Muscle layer of colon (tissue), 2 donors: ENCODE data around the gene LRP8.

Source experiments
- H3K27ac ChIP-seq: one replicate; pipeline ENCODE4 v1.7.0; 2013; ENCODE audit warnings: low read depth, mild to moderate bottlenecking, low read length, moderate library complexity
- H3K27me3 ChIP-seq, 2 donors: one replicate each; pipeline ENCODE4 v1.7.0; 2013; ENCODE audit warnings: low read length in 2 of 2, mild to moderate bottlenecking in 2 of 2; ENCODE audit not compliant: insufficient read depth in 2 of 2, control insufficient read depth in 1 of 2
- H3K36me3 ChIP-seq: one replicate; pipeline ENCODE4 v1.7.0; 2013; ENCODE audit warnings: mild to moderate bottlenecking, low read length; ENCODE audit not compliant: insufficient read depth
- H3K4me1 ChIP-seq: one replicate; pipeline ENCODE4 v1.7.0; 2013; ENCODE audit warnings: mild to moderate bottlenecking, low read length; ENCODE audit not compliant: insufficient read depth
- H3K4me3 ChIP-seq, 2 donors: one replicate each; pipeline ENCODE4 v1.7.0; 2013; ENCODE audit warnings: low read length in 2 of 2, low read depth in 1 of 2, mild to moderate bottlenecking in 1 of 2, moderate library complexity in 1 of 2
- H3K9ac ChIP-seq: one replicate; pipeline ENCODE4 v1.7.0; 2013; ENCODE audit warnings: low read length
- H3K9me3 ChIP-seq: one replicate; pipeline ENCODE4 v1.7.0; 2013; ENCODE audit warnings: mild to moderate bottlenecking, low read length
- donor health status: abdominal sarcoma.
- donor health status: Adenocarcinoma of cecum.

The LRP8 gene

GRCh38 chr1:53316424-53316765, 11.5 kb downstream of the LRP8 start:
- H3K27ac ChIP-seq: no peak overlapping the region
- no peak overlapping the region for H3K4me3 ChIP-seq
- H3K9me3 ChIP-seq: no peaks in the 10 kb centered on the region
- no peaks in the 10 kb centered on the region for H3K27me3 ChIP-seq
- no peaks in the 10 kb centered on the region for H3K4me1 ChIP-seq
- no peaks in the 10 kb centered on the region for H3K36me3 ChIP-seq
- no peak overlapping the region for H3K9ac ChIP-seq

GRCh38 chr1:53315456-53316423, 12.1 kb downstream of the LRP8 start:
- Histone ChIP-seq H3K4me3 (no peak overlapping the region), H3K9ac (no peak overlapping the region), H3K36me3 (no peaks in the 10 kb centered on the region), H3K27me3 (no peaks in the 10 kb centered on the region), H3K9me3 (no peaks in the 10 kb centered on the region), H3K27ac (no peak overlapping the region), H3K4me1 (no peaks in the 10 kb centered on the region)

GRCh38 chr1:53315046-53315445, 12.8 kb downstream of the LRP8 start:
- Histone ChIP-seq H3K4me3 (no peak overlapping the region), H3K9ac (no peak overlapping the region), H3K27me3 (no peaks in the 10 kb centered on the region), H3K9me3 (no peaks in the 10 kb centered on the region), H3K36me3 (no peaks in the 10 kb centered on the region), H3K4me1 (no peaks in the 10 kb centered on the region), H3K27ac (no peak overlapping the region)

DNA sequence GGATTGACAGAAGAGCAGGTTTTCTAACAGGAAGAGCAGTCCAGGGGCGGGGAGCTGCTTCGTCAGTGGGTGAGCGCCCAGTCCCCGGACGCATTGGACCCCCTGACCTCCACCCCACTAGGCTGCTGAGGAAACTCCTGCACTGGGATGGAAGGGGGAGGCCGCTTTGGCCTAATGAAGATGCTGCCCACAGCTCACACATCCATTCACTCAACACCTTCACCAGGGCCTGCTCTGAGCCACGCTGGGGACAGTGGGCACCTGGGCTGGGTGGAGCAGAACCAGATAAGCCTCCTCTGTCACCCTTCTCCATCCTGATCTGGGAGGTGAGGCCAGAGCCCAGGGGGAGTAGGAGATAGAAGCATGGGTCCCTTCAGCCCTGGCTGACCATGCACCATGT, 13.3 kb downstream of the LRP8 start:
- H3K4me3 ChIP-seq: no peak overlapping the region
- H3K9me3 ChIP-seq: no peaks in the 10 kb centered on the region
- no peaks in the 10 kb centered on the region for H3K27me3 ChIP-seq
- H3K36me3 ChIP-seq: no peaks in the 10 kb centered on the region
- H3K9ac ChIP-seq: no peak overlapping the region
- H3K4me1 ChIP-seq: no peaks in the 10 kb centered on the region
- H3K27ac ChIP-seq: no peak overlapping the region

GRCh38 chr1:53314096-53314495, 13.8 kb downstream of the LRP8 start:
- Histone ChIP-seq H3K4me1 (no peaks in the 10 kb centered on the region), H3K27me3 (no peaks in the 10 kb centered on the region), H3K9ac (no peak overlapping the region), H3K4me3 (no peak overlapping the region), H3K27ac (no peak overlapping the region), H3K9me3 (no peaks in the 10 kb centered on the region), H3K36me3 (no peaks in the 10 kb centered on the region)

DNA sequence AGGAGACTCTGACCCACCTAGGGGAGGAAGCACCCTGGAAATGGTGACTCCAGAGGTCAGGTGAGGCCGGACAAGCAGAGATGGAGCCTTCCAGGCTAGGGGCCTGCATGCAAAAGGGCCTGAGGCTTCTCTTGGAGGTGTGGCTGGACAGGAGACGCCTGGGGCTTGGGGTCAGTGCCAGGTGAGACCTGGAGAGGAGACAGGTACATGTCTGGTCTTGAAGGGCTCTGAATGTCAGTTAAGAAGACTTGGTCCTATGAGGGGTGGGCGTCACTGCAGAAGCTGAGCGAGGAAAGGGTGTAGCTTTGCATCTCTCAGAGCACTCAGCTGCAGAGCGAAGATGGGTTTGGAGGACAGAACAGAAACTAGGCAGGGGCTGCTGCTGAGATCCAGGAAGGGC, 14.3 kb downstream of the LRP8 start:
- Histone ChIP-seq H3K4me3 (no peak overlapping the region), H3K9me3 (no peaks in the 10 kb centered on the region), H3K27ac (no peak overlapping the region), H3K36me3 (no peaks in the 10 kb centered on the region), H3K4me1 (no peaks in the 10 kb centered on the region), H3K27me3 (no peaks in the 10 kb centered on the region), H3K9ac (no peak overlapping the region)

DNA sequence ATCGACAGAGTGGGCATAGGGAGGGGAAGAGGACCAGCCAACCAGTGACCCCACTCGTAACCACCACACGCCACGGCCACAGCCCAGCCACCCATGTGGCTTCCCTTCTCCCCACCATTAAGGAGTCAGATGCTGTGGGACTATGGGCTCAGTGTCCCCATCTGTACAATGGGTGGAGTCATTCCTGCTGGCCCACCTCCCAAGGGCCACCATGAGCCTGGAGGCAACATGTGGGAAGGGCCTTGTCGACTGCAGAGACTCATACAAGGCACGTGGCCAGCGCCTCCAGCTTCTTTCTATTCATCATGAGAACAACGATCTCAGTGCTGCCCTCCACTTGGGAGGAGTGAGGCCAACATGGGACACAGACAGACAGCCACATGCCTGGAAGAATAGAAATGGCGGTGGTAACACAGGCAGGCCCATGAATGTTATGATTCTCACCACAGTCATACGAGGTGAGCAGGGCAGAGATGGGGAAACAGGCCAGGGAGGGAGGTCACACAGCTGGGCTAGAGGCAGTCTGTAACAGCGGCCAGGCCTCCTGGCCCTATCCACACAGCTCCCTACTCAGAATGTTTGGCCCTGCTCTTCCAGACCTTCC, 16.1 kb downstream of the LRP8 start:
- no peaks in the 10 kb centered on the region for H3K27me3 ChIP-seq
- H3K9ac ChIP-seq: no peak overlapping the region
- no peaks in the 10 kb centered on the region for H3K9me3 ChIP-seq
- H3K27ac ChIP-seq: no peak overlapping the region
- H3K4me3 ChIP-seq: no peak overlapping the region
- H3K36me3 ChIP-seq: no peaks in the 10 kb centered on the region
- H3K4me1 ChIP-seq: no peaks in the 10 kb centered on the region

GRCh38 chr1:53310847-53311681, 16.8 kb downstream of the LRP8 start:
- Histone ChIP-seq H3K4me3 (no peak overlapping the region), H3K4me1 (no peaks in the 10 kb centered on the region), H3K9ac (no peak overlapping the region), H3K27ac (no peak overlapping the region), H3K36me3 (no peaks in the 10 kb centered on the region), H3K9me3 (no peaks in the 10 kb centered on the region), H3K27me3 (no peaks in the 10 kb centered on the region)

DNA sequence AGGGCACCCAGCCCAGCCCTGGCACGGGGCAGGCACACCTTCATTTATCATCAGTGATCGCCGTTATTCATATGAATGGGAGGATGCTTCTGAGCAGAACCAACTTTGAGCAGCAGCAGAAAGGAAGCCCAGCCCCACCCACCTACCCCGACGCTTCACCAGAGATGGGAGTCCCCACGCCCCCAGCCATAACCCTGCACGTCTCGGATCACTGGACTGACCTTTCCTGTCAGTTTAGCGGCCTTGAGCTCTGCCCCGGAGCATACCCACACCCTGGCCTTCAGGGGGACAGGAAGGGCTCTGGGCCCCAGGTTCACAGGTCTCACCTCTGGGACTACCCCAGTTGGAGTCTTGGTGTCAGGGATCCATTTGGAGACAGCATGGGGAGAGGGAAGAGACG, 18.1 kb downstream of the LRP8 start:
- Histone ChIP-seq H3K9me3 (no peaks in the 10 kb centered on the region), H3K27ac (no peak overlapping the region), H3K27me3 (no peaks in the 10 kb centered on the region), H3K9ac (no peak overlapping the region), H3K4me1 (no peaks in the 10 kb centered on the region), H3K36me3 (no peaks in the 10 kb centered on the region), H3K4me3 (no peak overlapping the region)

DNA sequence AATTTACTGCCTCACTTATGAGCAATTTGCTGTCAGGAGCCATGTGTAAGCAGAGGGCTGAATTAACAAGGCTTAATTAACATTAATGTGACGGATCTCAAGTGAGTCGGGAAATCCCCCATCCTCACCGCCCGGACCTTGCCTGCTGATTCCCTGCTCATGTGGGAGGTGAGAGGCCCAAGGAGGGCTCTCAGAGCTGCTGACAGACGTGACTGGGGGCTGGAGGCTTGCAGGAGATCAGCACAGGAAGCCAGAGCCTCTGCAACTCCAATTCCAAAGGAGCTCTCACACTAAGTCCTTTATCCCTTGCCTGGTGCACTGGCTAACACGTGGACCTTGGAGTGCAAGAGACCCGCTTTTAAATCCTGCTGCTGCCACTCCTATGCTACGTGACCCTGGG, 19.4 kb downstream of the LRP8 start:
- no peak overlapping the region for H3K9ac ChIP-seq

GRCh38 chr1:53307037-53307436, 20.8 kb downstream of the LRP8 start:
- H3K27ac ChIP-seq: no peak overlapping the region
- no peaks in the 10 kb centered on the region for H3K9me3 ChIP-seq
- no peaks in the 10 kb centered on the region for H3K27me3 ChIP-seq
- H3K4me1 ChIP-seq: no peaks in the 10 kb centered on the region
- no peak overlapping the region for H3K4me3 ChIP-seq
- no peak overlapping the region for H3K9ac ChIP-seq
- H3K36me3 ChIP-seq: no peaks in the 10 kb centered on the region

More for the DNA sequence above, 19.4 kb downstream of the LRP8 start:
- Histone ChIP-seq H3K4me1 (no peaks in the 10 kb centered on the region), H3K27ac (no peak overlapping the region), H3K4me3 (no peak overlapping the region), H3K36me3 (no peaks in the 10 kb centered on the region), H3K27me3 (no peaks in the 10 kb centered on the region), H3K9me3 (no peaks in the 10 kb centered on the region)
